ENCODE results near the gene NT5M. TPM values are rescaled to one million over a fixed set of nuclear protein-coding genes. Genes with fewer than 3 reads are reported as not detected.

Gene NT5M
- total RNA-seq, 1 experiment from 2014 or later: 2.5 TPM

- Histone ChIP-seq H3K9me3 (no peaks in the 10 kb centered on the region), H3K36me3 (no peaks in the 10 kb centered on the region), H3K4me3 (no peak overlapping the region), H3K27me3 (no peaks in the 10 kb centered on the region)
- no peak for DNase-seq
Measured at GRCh38 chr17:17322516-17323510, 19.6 kb downstream of the NT5M start.

- no peak overlapping the region for H3K4me3 ChIP-seq
- no peaks in the 10 kb centered on the region for H3K27me3 ChIP-seq
- no peak for DNase-seq
- H3K9me3 ChIP-seq: no peaks in the 10 kb centered on the region
- H3K36me3 ChIP-seq: no peaks in the 10 kb centered on the region
Measured at GRCh38 chr17:17324616-17325015, 21.4 kb downstream of the NT5M start.

GRCh38 chr17:17325228-17325627 is 22.1 kb downstream of the NT5M start:
- Histone ChIP-seq H3K36me3 (no peaks in the 10 kb centered on the region), H3K4me3 (no peak overlapping the region), H3K27me3 (no peaks in the 10 kb centered on the region), H3K9me3 (no peaks in the 10 kb centered on the region)
- no peak for DNase-seq

DNA sequence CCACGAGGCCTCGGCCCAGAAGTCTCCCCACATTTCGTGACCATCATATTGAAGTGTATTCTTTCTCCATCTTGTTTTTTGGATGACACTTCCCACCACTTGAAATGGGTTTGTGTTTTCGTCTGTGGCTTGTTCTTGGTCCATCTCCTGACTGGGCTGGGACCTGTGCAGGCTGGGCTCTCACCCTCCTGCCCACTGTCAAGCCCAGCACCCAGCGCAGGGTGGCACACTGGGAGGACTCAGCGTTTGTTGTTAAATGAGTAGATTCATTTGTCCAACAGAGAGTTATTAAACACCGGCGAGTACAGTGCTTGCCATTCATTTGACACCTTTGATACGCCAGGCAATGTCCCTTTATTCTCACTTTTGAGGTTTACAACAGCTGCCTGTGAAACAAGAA is 22.6 kb downstream of the NT5M start:
- H3K4me3 ChIP-seq: no peak overlapping the region
- no peaks in the 10 kb centered on the region for H3K36me3 ChIP-seq
- no peaks in the 10 kb centered on the region for H3K27me3 ChIP-seq
- no peak for DNase-seq
- no peaks in the 10 kb centered on the region for H3K9me3 ChIP-seq

- no peaks in the 10 kb centered on the region for H3K36me3 ChIP-seq
- DNase-seq: no peak
- H3K9me3 ChIP-seq: no peaks in the 10 kb centered on the region
- H3K27me3 ChIP-seq: no peaks in the 10 kb centered on the region
- H3K4me3 ChIP-seq: no peak overlapping the region
Measured at GRCh38 chr17:17326275-17326875, 23.2 kb downstream of the NT5M start.

- Histone ChIP-seq H3K27me3 (no peaks in the 10 kb centered on the region), H3K4me3 (no peak overlapping the region), H3K36me3 (no peaks in the 10 kb centered on the region), H3K9me3 (no peaks in the 10 kb centered on the region)
- no peak for DNase-seq
Measured at GRCh38 chr17:17328251-17328650, 25.1 kb downstream of the NT5M start.

DNA sequence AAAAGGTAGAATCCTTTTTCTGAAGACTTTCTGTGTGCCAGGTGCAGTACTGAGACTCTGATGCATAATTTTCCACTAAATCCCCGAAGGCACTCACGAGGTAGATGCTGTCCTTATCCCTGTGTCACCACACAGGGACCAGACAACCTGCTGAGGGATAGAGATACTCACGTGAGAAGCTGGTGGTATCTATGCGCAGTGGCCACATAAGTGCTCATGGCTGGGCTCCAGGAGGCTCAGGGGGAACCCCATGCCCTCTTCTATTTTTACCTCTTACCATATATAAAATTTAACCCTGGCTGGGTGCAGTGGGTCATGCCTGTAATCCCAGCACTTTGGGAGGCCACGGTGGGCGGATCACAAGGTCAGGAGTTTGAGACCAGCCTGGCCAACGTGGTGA is 38.3 kb downstream of the NT5M start:
- DNase-seq: no peak
- no peaks in the 10 kb centered on the region for H3K27me3 ChIP-seq
- no peak overlapping the region for H3K4me3 ChIP-seq

DNA sequence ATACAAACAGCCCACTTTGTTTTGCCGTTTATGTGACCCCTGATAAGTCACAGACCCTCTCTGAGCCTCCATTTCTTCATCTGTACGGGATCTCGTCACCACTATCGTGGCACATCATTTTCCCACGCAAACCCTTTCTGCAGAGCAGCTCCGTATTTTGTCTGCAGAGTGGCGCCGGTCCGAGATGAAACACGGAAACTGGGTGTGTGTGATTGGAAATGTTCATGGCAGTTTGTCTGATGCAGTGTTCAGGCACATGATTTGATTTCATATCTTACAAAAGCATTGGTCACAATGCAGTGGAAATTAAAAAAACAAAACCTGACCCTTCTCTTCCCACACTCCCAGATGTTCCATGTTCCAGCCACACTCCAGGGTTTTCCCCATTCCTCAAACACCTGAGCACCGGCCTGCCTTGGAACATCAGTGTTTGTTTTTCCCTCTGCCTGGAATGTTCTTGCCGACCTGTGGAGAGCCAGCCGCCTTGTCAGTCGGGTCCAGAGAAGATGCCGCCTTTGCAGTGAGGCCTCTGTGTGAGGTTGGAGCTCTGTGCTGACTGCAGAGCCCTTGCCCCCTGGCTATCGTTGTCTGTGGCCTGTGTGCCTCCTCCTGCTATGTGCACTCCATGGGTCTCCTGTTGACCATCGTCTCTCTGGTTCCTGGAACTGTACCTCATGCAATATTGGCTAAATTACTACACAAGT is 39.2 kb downstream of the NT5M start:
- no peak for DNase-seq
- H3K9me3 ChIP-seq: no peaks in the 10 kb centered on the region
- no peaks in the 10 kb centered on the region for H3K27me3 ChIP-seq
- no peak overlapping the region for H3K4me3 ChIP-seq
- H3K36me3 ChIP-seq: no peaks in the 10 kb centered on the region

More for the DNA sequence above, 38.3 kb downstream of the NT5M start:
- Histone ChIP-seq H3K36me3 (no peaks in the 10 kb centered on the region), H3K9me3 (no peaks in the 10 kb centered on the region)

- Histone ChIP-seq H3K4me3 (no peak overlapping the region), H3K9me3 (no peaks in the 10 kb centered on the region), H3K36me3 (no peaks in the 10 kb centered on the region), H3K27me3 (no peaks in the 10 kb centered on the region)
- no peak for DNase-seq
Measured at GRCh38 chr17:17343160-17343735, 40.1 kb downstream of the NT5M start.

DNA sequence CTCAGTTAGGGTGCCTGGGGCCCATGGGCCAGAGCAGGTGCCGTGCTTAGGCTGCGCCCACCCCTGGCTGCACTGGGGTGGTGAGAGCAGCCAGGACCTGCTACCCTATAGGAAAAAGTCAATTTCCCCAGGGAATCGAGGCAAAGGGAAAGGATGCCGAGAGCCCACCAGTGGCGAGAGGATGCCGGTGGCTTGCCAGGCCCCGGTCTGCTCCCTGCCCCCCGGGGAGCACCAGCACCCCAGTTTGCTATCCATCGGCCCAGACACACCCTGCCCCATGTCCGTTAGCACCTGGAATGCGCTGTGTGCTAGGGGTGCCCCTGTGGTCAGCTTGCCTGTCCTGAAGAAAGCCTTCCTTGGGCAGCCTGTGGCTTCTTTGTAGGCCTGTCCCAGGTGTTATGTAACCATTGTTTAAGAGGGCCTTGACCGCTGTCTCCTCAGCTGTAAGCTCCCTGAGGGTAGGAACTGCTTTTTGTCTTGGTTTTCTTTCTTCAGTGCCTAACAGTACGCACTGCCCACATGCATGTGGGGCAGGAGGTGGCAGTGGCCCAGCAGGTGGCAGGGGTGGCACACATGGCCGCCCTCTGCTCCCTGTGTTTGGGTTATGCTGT is 40.8 kb downstream of the NT5M start:
- no peak for DNase-seq
- H3K27me3 ChIP-seq: no peaks in the 10 kb centered on the region
- H3K36me3 ChIP-seq: no peaks in the 10 kb centered on the region

DNA sequence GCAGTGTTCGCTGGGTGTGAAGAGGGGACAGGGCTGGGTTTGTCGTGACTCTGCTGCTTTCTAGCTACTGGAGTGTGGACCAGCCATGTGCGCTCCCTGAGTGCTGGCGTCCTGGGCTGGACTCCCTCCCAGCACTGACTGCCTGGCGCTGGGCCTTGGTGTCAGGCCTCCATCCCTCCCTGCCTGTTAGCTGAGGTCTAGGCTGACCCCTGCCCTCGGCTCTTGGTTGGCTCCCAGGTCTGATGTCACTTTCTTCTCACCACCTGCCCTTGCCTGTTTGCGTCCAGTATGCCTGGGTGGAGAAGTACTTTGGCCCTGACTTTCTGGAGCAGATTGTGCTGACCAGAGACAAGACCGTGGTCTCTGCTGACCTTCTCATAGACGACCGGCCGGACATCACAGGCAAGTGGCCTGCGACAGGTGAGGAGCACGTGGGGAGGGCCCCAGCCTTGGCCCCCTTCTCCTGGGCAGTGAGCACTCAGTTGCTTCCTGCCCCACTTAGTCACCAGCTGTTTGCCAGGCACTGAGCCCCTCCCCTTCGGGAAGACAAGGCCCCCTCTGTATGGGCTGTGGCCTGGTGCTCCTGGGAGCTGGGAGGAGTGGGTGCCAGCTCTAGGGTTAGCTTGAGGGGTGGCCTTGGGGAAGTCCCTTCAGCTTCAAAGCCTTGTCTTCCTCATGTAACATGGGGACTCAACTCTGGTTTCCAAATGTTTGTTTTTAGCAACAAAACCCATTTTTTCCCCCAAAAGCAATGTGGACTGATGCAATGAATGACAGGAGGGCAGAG is 41.5 kb downstream of the NT5M start:
- Histone ChIP-seq H3K36me3 (no peaks in the 10 kb centered on the region), H3K4me3 (no peak overlapping the region), H3K9me3 (no peaks in the 10 kb centered on the region), H3K27me3 (no peaks in the 10 kb centered on the region)
- DNase-seq: no peak

More for the DNA sequence above, 40.8 kb downstream of the NT5M start:
- Histone ChIP-seq H3K9me3 (no peaks in the 10 kb centered on the region), H3K4me3 (no peak overlapping the region)

- no peaks in the 10 kb centered on the region for H3K27me3 ChIP-seq
- no peaks in the 10 kb centered on the region for H3K36me3 ChIP-seq
- H3K9me3 ChIP-seq: no peaks in the 10 kb centered on the region
- DNase-seq: no peak
- no peak overlapping the region for H3K4me3 ChIP-seq
Measured at GRCh38 chr17:17345294-17345597, 42.1 kb downstream of the NT5M start.

- no peaks in the 10 kb centered on the region for H3K27me3 ChIP-seq
- no peak for DNase-seq
Measured at GRCh38 chr17:17345686-17346427, 42.7 kb downstream of the NT5M start.

DNA sequence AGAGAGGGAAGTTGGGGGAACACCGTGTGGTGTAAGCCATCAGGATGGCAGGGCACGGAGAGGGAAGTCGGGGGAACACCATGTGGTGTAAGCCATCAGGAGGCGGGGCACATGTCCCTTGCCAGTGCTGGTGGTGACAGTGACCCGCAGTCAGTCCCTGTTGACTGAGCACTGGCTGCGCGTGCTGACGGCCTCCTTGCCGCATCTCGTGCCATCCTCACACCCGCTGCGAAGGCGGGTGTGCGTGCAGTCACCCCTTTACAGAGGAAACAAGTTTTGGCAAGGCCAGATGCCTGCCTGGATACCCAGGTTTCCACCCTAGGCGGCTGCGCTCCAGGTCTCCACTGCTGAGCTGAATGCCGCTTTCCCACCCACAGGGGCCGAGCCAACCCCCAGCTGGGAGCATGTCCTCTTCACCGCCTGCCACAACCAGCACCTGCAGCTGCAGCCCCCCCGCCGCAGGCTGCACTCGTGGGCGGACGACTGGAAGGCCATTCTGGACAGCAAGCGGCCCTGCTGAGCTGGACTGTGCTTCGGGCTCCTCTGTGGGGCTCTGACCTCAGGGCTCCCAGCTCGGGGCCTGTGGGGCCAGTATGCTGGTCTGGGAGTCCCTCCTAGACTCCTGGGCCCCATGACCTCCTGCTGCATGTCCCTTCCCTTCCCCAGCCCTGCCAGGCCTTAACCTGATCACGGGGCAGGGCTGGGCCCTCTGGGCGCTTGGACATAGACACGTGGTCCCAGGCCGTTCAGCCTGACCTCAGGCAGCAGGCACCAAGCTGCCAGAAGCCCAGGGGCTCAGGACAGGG is 43.5 kb downstream of the NT5M start:
- H3K27me3 ChIP-seq: no peaks in the 10 kb centered on the region
- H3K36me3 ChIP-seq: no peaks in the 10 kb centered on the region
- no peak for DNase-seq
- H3K9me3 ChIP-seq: no peaks in the 10 kb centered on the region
- H3K4me3 ChIP-seq: no peak overlapping the region

More at GRCh38 chr17:17345686-17346427, 42.7 kb downstream of the NT5M start:
- Histone ChIP-seq H3K4me3 (no peak overlapping the region), H3K9me3 (no peaks in the 10 kb centered on the region), H3K36me3 (no peaks in the 10 kb centered on the region)

Measured in MG63 (cell line).